ENCODE data around the gene TMED8.

- TF ChIP-seq CTCF (IDR thresholded peaks at IDR 0.05) = no peak
- TF ChIP-seq POLR2A (IDR thresholded peaks at IDR 0.05) = no peak
- TF ChIP-seq POLR2AphosphoS5 (IDR thresholded peaks at IDR 0.05) = no peak
- no peak for TF ChIP-seq EP300 (IDR thresholded peaks at IDR 0.05)
Measured at GRCh38 chr14:77296906-77297305, 80.0 kb downstream of the TMED8 start.

Measured in sigmoid colon (tissue), 4 donors.